ENCODE results near the gene PHETA2.

The PHETA2 gene
- 0.72 to 4.8 reads per million in 2 donors for total RNA-seq

GRCh38 chr22:42074132-42074811, at the start of gene PHETA2:
Gene PHETA2, plus strand, starts transcription at chr22:42074248. Its CDS starts 3,046 bp downstream, at chr22:42077294.
- DNase-seq = peak; percentile 43

- no peak for DNase-seq
Measured at GRCh38 chr22:42025421-42025820, 48.6 kb upstream of the PHETA2 start.

GRCh38 chr22:42026705-42027104, 47.3 kb upstream of the PHETA2 start:
- no peak for DNase-seq

- DNase-seq = no peak
Measured at GRCh38 chr22:42033263-42034181, 40.5 kb upstream of the PHETA2 start.

GRCh38 chr22:42035256-42035655, 38.8 kb upstream of the PHETA2 start:
- no peak for DNase-seq

- DNase-seq = no peak
Measured at GRCh38 chr22:42039271-42039670, 34.8 kb upstream of the PHETA2 start.

GRCh38 chr22:42041784-42042183, 32.3 kb upstream of the PHETA2 start:
- DNase-seq = no peak

- DNase-seq = no peak
Measured at GRCh38 chr22:42050641-42051180, 23.3 kb upstream of the PHETA2 start.

- DNase-seq = no peak
Measured at GRCh38 chr22:42052765-42053164, 21.3 kb upstream of the PHETA2 start.

- DNase-seq = no peak
Measured at GRCh38 chr22:42056757-42057511, 17.1 kb upstream of the PHETA2 start.

GRCh38 chr22:42060489-42060888, 13.6 kb upstream of the PHETA2 start:
- DNase-seq = no peak

- no peak for DNase-seq
Measured at GRCh38 chr22:42061041-42061440, 13.0 kb upstream of the PHETA2 start.

GRCh38 chr22:42062506-42063170, 11.4 kb upstream of the PHETA2 start:
- DNase-seq = no peak

GRCh38 chr22:42064629-42065028, 9.4 kb upstream of the PHETA2 start:
- DNase-seq = no peak

GRCh38 chr22:42065438-42066125, 8.5 kb upstream of the PHETA2 start:
- no peak for DNase-seq

- no peak for DNase-seq
Measured at GRCh38 chr22:42066126-42066761, 7.8 kb upstream of the PHETA2 start.

- DNase-seq = no peak
Measured at GRCh38 chr22:42066937-42067336, 7.1 kb upstream of the PHETA2 start.

- no peak for DNase-seq
Measured at GRCh38 chr22:42067671-42068251, 6.3 kb upstream of the PHETA2 start.

- no peak for DNase-seq
Measured at GRCh38 chr22:42068291-42068690, 5.8 kb upstream of the PHETA2 start.

- no peak for DNase-seq
Measured at GRCh38 chr22:42069801-42070516, 4.1 kb upstream of the PHETA2 start.

Measured in T-helper 9 cell (primary cell).